ENCODE measurements around the gene ABCC5.
"Not testable (repeated sequence)": the region's sequence is repeated elsewhere in the genome, so short reads cannot be mapped to it uniquely, and the experiment has no call there.

The ABCC5 gene

DNA sequence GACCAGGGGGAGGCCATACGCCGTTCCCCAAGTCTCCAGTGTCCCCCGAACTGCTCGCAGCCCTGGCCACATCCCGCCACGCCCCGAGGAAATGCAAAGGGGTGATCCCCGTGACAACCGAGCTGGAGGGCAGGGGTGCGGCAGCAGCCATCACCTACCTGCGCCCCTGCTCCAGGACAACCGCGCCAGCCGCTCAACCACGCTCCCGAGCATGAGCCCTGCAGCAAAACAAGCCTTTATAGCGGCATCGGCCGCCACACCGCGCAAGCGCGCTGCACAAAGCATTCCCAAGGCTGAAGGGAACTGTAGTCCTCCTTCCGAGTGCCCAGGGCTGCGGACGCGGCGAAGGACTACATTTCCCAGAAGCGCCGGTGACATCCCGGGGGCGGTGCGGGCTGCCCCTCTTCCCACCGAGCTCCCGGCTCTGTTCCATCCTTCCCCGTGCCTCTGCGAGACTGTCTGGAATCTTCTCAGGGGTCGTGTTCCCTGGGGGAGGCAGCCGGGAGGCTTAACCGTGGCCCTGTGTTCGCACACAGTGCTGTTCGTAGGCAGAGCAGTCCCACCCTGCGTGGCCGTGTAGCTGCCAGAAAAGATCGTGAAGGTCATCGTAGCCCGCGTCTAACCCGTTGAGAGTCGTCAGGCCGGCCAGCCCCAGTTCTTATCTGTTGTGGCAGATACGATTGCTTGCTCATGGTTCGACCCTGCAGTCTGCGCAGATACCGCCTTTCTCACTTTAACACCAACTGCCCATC, at the start of gene ABCC5:
Gene ABCC5, minus strand, starts transcription at position 213 of the 752 bp plus-strand sequence. CDS start 3,492 bp downstream, outside the sequence.
- peak; percentile 72 to 75 for DNase-seq

DNA sequence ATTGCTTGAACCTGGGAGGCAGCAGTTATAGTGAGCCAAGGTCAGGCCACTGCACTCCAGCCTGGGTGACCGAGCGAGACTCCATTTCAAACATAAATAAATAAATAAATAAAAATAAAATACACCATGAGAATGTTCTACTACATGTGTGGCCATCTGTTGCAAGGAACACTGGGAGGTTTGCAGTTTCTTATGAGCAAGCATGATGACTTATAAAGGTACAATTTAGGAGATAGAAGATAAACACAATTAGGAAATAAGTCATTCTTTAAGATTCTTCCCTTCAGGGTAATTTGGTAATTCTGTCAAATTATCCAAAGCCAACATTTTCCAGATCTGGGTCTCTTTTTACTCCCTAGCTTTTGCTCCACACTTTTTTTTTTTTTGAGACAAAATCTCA, 48.5 kb upstream of the ABCC5 start:
- no peak for DNase-seq

DNA sequence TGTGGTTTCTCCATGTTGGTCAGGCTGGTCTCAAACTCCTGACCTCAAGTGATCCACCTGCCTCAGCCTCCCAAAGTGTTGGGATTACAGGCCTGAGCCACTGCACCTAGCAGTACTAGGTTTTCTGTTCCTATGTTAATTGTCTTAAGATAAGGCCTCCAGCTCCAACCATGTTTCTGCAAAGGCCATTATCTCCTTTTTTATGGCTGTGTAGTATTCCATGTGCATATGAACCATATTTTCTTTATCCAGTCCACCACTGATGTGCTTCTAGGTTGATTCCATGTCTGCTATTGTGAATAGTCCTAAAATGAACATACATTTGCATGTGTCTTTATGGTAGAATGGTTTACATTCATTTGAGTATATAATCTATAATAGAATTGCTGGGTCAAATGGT, 45.0 kb upstream of the ABCC5 start:
- DNase-seq = no peak

DNA sequence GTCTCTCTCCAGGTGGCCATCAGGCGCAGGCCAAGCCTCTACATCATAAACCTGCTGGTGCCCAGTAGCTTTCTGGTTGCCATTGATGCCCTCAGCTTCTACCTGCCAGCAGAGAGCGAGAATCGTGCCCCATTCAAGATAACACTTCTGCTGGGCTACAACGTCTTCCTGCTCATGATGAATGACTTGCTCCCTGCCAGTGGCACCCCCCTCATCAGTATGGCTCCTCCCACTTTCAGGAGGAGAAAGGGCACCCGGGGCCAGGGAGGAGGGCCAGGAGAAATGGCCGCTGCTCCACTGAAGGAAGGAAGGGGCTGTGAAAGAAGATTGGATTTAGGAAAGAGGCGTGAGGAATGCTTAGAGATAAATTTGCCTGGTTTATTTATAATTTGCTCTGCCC, 41.7 kb upstream of the ABCC5 start:
- DNase-seq = no peak

DNA sequence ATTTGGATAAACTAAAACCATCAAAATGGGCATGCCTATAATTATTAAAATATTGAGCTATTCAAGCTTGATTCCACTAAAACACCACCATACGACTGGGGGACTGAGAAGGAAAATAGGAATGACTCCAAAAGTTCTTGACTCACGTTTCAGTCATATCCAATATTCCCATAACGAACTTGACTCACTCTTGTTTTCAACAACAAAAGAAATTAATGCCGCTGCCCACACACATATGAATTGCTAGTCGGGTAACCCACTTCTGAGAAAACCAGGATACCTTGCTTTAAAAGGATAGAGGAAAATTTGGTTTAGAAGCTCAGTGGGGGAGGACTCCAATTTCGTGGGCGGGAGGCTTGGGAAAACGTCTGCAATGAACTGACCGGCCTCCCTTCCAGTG, 40.3 kb upstream of the ABCC5 start:
- DNase-seq = no peak

DNA sequence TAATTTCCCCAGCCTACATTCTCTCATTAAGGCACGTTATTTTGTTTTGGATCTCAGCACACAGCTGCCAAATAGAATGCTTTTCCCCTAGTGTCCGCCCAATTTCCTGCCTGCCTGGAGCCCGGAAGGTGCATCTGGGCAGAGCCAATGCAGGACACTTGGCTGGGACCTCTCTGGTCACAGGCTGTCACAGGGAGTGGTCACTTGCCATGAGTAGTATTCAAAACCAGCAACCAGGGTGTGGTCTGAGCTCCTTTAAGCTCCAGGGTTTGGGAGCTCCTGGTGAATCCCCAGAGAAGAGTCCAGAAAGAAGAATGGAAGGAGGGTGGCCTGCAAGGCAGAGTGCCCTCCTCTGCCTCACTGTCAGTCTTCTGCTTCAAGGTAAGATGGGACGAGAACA, 35.1 kb upstream of the ABCC5 start, which contains the start of gene HTR3C:
Gene HTR3C, plus strand, starts transcription at position 281 of the 400 bp plus-strand sequence. Its CDS starts 34 bp downstream, at position 315.
- no peak for DNase-seq

DNA sequence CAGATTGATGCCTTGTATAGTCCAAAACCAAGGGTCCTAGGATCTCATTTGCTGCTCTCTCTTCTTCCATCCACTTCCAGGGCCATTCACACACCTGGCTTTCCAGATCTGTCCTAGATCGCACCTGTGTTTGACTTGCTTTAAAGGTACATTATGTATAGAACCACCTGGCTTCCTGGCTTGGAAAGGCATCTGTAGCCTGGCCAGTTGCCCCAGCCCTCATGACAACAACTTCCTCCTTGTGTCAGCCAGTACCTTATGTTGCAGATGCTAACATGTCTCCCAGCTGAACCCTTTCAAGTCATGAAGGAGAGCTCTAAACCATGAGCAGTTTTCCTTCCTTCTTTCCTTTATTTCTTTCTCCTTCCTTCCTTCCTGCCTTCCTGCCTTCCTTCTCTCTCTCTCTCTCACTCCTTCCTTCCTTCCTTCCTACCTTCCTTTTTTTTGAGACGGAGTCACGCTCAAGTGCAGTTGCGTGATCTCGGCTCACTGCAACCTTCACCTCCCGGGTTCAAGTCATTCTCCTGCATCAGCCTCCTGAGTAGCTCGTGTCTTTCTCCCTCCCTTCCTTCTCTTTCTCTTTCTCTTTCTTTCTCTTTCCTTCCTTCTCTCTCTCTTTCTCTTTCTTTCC, 32.6 kb upstream of the ABCC5 start:
- no peak for DNase-seq

DNA sequence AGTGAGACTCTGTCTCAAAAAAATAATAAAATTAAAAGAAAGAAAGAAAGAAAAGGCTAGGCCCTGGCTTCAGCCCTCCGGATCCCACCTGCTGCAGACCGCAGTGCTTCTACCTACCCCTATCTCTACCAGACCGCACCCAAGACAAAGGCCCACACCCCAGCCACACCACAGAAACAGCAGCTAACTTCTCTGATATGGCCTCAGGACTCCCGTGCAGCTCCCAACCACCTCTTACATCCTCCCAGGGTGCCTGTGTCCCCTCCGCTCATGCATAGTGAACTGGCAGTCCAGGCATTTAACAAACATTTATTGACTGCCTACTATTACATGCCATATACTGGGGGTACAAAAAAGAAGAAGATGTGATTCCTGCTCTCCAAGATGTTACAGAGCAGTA, 28.3 kb upstream of the ABCC5 start:
- DNase-seq = no peak

DNA sequence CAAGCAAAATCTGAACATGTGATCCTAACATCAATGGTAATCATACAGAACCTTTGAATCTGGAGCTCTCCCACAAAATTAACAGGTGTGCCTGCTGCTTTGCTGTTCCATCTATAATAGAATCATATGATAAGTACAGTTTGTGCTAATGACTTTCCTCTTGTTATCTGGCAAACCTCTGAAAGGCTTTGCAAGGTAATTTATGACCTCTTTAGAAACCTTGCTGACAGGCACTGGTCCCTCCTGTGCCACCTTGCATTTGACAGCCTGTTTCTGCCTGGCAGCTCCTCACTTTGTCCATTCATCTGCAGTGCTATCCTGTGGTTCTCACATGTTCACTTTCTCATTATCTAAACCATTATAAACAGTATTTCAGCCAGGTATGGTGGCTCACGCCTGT, 24.9 kb upstream of the ABCC5 start:
- DNase-seq = no peak

DNA sequence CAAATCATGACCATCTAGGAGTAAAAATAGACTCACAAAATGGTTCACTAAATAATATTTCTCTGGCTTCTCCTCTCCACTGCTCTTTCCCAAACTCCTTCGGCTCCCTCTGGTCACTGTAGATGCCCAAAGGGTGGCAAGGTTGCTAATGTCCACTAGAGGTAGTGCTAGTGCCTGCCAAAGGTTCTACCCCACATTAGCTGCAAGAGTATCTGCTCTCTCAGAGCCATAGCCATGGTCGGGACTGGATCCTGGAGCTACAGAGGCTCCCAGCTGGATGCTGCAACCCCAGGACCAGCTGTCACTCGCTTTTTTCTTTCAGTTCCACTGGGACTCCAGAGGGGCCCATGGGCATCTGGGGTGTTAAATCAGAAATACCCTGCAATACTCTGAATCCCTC, 22.3 kb upstream of the ABCC5 start:
- no peak for DNase-seq

DNA sequence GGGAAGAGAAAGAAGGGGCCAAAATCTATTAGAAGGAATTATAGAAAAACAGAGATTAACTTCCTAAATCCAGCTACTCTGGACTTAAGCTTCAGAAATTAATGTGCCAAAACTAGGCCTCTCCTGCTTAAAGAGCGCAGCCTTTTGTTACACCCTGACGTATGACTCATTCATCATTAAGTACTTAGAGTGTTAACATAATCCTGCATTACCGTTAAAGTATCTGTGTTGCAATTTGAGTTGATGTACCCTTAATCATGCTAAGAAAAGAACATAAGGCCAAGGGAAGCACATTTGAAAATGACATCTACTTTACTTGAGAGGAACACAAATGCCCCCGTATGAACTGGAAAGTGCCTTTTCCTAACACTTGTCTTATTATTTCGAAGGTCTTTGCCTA, 21.7 kb upstream of the ABCC5 start:
- no peak for DNase-seq

DNA sequence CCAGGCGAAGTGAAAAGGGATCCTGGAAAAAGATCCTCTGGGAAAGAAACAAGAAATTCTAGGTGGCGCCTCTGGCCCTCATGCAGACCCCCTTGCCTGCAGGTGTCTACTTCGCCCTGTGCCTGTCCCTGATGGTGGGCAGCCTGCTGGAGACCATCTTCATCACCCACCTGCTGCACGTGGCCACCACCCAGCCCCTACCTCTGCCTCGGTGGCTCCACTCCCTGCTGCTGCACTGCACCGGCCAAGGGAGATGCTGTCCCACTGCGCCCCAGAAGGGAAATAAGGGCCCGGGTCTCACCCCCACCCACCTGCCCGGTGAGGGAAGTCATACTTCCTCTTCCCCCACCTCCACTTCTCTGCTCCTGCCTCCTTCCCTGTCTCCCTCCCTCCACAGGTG, 20.6 kb upstream of the ABCC5 start:
- not testable (repeated sequence) for DNase-seq

DNA sequence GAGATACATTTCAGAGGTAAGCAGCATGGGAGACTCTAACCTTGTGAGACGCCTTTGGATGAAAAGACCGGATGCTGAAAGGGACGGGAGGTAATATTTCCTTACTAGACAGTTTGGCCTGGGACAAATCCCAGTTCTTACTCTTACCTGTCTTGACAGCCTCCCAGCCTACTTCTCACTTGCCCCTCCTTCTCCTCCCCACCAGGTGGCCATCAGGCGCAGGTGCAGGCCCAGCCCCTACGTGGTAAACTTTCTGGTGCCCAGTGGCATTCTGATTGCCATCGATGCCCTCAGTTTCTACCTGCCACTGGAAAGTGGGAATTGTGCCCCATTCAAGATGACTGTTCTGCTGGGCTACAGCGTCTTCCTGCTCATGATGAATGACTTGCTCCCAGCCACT, 20.1 kb upstream of the ABCC5 start:
- DNase-seq = no peak

DNA sequence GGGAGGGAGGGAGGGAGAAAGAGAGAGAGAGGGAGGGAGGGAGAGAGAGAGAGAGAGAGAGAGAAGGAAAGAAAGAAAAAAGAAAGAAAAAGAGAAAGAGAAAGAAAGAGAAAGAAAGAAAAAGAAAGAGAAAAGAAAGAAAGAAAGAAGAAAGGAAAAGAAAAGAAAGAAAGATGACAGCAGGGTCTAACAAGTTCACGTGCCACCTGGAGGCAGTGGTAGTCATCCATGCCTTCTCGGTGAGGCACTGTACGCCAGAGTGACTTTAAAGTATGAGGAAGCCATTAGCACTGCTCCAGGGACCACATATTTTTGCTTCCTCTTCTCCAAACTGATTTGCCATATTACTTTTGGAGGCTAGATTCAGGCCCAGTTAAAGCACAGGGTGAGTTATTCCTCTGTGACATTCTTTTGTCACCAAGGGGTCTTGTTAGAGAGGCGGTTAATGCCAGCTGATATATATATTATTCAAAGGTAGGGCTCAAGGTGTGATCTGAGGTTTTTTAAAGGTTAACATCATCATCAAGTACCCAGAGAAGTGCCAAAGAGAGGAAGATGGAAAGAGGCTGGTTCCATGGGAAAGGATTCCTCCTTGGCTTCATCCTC, 13.6 kb upstream of the ABCC5 start, which contains the start of gene HTR3D:
Gene HTR3D, plus strand, starts transcription at position 556 of the 606 bp plus-strand sequence. Its CDS starts 0 bp downstream, at position 556.
- DNase-seq = no peak

DNA sequence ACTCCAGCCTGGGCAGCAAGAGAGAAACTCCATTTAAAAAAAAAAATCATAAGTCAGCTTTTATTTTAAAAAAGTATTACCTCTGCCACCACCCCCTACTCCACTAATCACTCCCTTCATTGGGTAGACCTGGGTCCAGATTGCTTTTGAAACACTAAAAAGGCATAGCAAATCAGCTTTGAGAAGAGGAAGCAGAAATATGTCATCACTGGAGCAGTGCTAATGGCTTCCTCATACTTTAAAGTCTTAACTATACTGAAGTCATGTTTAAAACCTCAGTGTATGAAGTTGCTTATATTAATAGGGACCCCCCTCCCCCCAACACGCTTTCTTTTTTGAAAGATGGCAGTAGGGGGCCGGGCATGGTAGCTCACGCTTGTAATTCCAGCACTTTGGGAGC, 12.9 kb upstream of the ABCC5 start:
- no peak for DNase-seq

DNA sequence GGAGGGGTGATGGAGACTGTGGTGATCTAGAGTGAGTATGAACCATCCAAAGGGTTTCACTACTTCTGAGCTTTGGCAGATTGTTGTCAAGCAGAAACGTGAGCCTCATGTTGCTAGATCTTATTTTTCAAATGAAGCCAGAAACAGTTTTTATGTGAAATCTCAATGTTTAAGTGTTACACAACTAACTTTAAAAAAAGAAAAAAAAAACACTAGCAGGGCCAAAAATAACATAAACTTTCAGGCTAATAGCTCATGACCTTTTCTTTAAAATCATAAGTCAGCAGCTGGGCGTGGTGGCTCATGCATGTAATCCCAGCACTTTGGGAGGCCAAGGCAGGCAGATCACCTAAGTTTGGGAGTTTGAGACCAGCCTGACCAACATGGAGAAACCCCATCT, 11.8 kb upstream of the ABCC5 start:
- no peak for DNase-seq

DNA sequence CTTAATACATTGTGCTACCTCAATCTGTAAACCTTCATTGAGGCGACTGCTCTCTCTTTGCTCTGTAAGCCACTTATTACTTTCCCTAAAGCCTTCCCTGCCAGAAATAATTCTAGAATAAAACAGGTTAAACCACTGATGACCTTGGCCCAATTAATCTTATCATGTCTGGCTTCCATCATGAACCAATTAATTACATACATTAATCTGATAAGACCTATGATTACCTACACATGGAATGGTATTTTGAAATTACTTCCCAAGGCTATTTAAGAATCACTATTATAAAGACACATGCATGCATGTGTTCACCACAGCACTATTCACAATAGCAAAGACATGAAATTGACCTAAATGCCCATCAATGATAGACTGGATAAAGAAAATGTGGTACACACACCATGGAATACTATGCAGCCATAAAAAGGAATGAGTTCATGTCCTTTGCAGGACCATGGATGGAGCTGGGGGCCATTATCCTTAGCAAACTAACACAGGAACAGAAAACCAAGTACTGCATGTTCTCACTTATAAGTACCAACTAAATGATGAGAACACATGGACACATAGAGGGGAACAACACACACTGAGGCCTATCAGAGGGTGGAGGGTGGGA, 10.7 kb upstream of the ABCC5 start:
- not testable (repeated sequence) for DNase-seq

DNA sequence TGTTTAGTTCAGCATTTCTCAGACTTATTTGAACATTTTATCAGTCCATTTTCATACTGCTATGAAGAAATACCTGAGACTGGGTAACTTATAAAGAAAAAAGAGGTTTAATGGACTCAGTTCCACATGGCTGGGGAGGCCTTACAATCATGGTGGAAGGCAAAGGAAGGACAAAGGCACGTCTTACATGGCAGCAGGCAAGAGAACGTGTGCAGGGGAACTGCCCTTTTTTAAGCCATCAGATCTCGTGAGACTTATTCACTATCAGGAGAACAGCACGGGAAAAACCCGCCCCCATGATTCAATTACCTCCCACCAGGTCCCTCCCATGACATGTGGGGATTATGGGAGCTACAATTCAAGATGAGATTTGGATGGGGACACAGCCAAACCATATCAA, 7.6 kb upstream of the ABCC5 start:
- DNase-seq = not testable (repeated sequence)

DNA sequence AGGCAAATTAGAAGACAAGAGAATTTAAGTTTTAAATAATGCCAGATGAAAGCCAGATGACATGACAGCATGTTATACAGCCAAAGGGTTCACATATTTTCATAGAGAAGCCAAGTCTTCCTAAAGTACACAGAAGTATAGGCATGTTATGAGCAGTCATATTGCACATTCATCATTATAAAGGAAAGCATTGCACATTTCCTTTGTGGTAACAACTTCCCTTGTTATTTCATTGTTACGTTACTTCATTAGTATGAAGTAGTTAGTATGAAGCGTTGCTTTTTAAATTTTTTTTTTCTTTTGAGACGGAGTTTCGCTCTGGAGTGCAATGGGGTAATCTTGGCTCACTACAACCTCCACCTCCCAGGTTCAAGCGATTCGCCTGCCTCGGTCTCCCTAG, 4.6 kb upstream of the ABCC5 start:
- no peak for DNase-seq

DNA sequence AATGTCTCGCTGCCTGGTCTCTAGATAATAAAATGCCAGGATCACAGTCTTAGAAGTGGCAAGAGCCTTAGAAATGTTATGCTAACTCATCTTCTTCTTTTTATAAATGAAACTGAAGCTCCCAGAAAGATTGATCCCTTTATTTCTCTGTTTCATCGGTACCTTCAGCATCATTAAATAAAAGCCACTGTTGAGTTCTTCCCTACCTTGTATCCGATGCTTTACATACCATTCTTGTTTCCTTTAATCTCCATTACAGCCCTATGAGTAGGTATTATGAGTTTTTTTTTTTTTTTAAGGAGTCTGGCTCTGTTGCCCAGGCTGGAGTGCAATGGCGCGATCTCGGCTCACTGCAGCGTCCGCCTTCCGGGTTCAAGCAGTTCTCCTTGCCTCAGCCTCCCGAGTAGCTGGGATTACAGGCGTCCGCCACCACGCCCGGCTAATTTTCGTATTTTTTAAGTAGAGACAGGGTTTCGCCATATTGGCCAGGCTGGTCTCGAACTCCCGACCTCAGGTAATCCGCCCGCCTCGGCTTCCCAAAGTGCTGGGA, 815 bp upstream of the ABCC5 start:
- DNase-seq = no peak

DNA sequence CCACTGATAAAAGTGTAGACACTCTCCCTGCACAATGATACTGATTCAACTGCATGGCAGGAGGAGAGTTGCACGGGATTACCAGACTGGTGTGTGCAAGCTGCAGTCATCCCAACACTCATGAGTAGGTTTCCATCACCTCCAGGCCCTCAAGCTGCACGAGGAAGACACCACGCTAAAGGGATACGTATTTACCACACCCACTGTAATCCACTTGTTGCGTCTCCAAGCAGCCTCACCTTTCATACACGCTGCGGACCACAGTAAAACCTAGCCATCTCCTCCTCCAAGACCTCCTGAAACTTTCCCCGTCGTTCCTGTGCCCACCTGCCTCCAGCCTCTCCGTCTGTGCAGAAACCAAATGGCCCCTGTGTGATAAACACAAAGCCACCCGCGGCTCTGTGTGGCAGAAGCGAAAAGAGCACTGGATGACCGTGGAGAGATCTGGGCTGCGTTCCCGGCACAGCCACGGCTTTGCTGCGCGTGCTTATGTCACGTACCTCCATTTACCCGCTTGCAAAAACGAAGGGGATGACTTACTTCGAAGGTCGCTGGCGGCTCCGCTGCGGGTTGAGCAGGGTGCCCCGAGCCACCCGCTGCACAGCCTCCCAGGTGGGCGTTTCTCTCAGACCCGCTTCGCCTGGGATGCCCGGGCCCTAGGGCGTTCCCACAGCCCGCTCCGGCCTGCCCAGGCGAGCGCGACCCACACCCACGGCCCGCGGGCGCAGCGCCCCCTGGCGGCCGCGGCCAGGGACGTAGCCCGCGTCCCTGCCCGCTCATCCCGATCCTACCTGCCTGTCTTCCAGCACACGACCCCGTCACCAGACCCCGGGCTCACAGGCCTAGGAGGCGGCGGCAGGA, 643 bp downstream of the ABCC5 start:
- peak; percentile 40 to 52 for DNase-seq

DNA sequence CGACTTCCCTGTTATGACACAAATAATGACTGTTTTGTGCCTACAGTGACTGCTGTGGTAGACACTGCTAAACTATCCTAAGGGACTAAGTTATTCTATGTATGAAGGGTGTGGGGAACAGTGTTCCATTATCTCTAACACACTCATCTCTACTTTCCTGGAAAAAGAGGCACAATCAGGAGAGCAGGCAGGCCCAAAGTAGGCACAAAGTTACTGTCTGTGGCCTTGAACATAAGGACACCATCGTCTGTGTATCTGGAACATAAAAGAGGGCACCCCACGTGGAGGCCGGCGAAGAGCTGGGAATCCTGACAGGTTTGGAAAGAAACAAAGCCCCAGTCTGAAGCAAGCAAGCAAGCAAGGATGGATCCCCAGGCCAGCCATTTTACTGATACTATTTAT, 1.5 kb downstream of the ABCC5 start:
- DNase-seq = no peak

Measured in stimulated activated CD4-positive, alpha-beta T cell treated with anti-CD3 and anti-CD28 coated beads, Interleukin-2, amount 100 ng/mL, for 48 hours (primary cell).